Tibial nerve (tissue), 4 donors: Measurements from ENCODE around the gene GMPS. TPM values are rescaled to one million over a fixed set of nuclear protein-coding genes. Genes with fewer than 3 reads are reported as not detected.

Experiments used
- DNase-seq, 2 donors: peaks; one replicate each; pipeline ENCODE4 v3.0.0-alpha.2; 2019; ENCODE audit warnings: low spot score in 2 of 2
- H3K27ac ChIP-seq, 4 donors: fragments of 200-600 bp; sonication (generic) in 3 of 4; one replicate each; pipeline ENCODE4 v1.5.1; 2017 to 2019; ENCODE audit warnings: mild to moderate bottlenecking in 1 of 4
- H3K27me3 ChIP-seq, 2 donors: fragments of 200-600 bp; sonication (generic) in 1 of 2; one replicate each; pipeline versions ENCODE4 v1.5.1 to v1.6.0; 2017 to 2019
- H3K36me3 ChIP-seq, 3 donors: fragments of 200-600 bp; sonication (generic); one replicate each; pipeline ENCODE4 v1.5.1; 2018 to 2019
- H3K4me1 ChIP-seq, 4 donors: fragments of 200-600 bp; sonication (generic) in 3 of 4; one replicate each; pipeline ENCODE4 v1.5.1; 2017 to 2019
- H3K4me3 ChIP-seq, 4 donors: fragments of 200-600 bp; sonication (generic) in 3 of 4; one replicate each; pipeline ENCODE4 v1.5.1; 2017 to 2019; ENCODE audit warnings: mild to moderate bottlenecking in 1 of 4, moderate library complexity in 1 of 4
- H3K9me3 ChIP-seq, 4 donors: fragments of 200-600 bp; sonication (generic) in 3 of 4; one replicate each; pipeline ENCODE4 v1.5.1; 2017 to 2019
- CTCF ChIP-seq, 5 experiments: fragments of 200-600 bp in 3 of 5; fragments of 450-650 bp in 2 of 5; sonication (generic) in 3 of 5; IDR thresholded peaks; one replicate each; pipeline ENCODE4 v1.5.1; 2016 to 2019; ENCODE audit warnings: antibody characterized with exemption in 5 of 5, mild to moderate bottlenecking in 3 of 5, moderate library complexity in 2 of 5
- EP300 ChIP-seq, 2 donors: sonication (generic); formaldehyde crosslinking; IDR thresholded peaks; one replicate each; pipeline ENCODE4 v1.6.1; 2017; ENCODE audit warnings: antibody characterized with exemption in 2 of 2, mild to moderate bottlenecking in 1 of 2
- POLR2A ChIP-seq, 2 donors: fragments of 450-650 bp; IDR thresholded peaks; one replicate each; pipeline ENCODE4 v1.6.1; 2017; ENCODE audit warnings: antibody characterized with exemption in 2 of 2, mild to moderate bottlenecking in 2 of 2, moderate library complexity in 2 of 2
- WGBS, 2 donors: methylation state at CpG; one replicate each; pipeline ENCODE4 v1.1.5; 2018; 5-methylcytosine and 5-hydroxymethylcytosine counted together
- total RNA-seq, 4 donors: library from RNA; depleted of rRNA; stranded (reverse); fragments of >200 nt; gene quantifications; one replicate each; pipeline ENCODE4 v1.1.0, GENCODE V29; 2016

GMPS gene
- total RNA-seq, 4 donors from 2014 or later, result 21.8 to 42.2 (median 32.8) TPM

- no peak for TF ChIP-seq EP300 (IDR thresholded peaks at IDR 0.05)
- TF ChIP-seq CTCF (IDR thresholded peaks at IDR 0.05), result no peak
- no peak for TF ChIP-seq POLR2A (IDR thresholded peaks at IDR 0.05)
- 66 to 90% methylated on average over 2 of the region's 2 CpGs for WGBS, 2 donors
- H3K4me3 ChIP-seq, result no peak overlapping the region
- H3K4me1 ChIP-seq, result peaks cover 0 to 16% (median 0%) of the 10 kb centered on the region in 4 donors
- peaks cover 0 to 24% (median 0%) of the 10 kb centered on the region in 3 donors for H3K36me3 ChIP-seq
- no peak for DNase-seq
- H3K27ac ChIP-seq, result no peak overlapping the region
- H3K27me3 ChIP-seq, result no peaks in the 10 kb centered on the region
- no peaks in the 10 kb centered on the region for H3K9me3 ChIP-seq
These were observed 73.6 kb downstream of the GMPS start for GRCh38 chr3:155944081-155944480.

GRCh38 chr3:155946178-155946577 is 75.7 kb downstream of the GMPS start:
- Histone ChIP-seq H3K27ac (peak overlapping the region in 2 of 4 donors; percentile 9 to 64), H3K4me3 (no peak overlapping the region), H3K27me3 (no peaks in the 10 kb centered on the region), H3K9me3 (no peaks in the 10 kb centered on the region), H3K36me3 (peaks cover 0 to 16% (median 0%) of the 10 kb centered on the region in 3 donors), H3K4me1 (peaks cover 0 to 16% (median 0%) of the 10 kb centered on the region in 4 donors)
- DNase-seq, result peak in 1 of 2 donors; percentile 6
- 38 to 43% methylated on average over 2 of the region's 2 CpGs for WGBS, 2 donors
- TF ChIP-seq CTCF (IDR thresholded peaks at IDR 0.05) (no peak), EP300 (IDR thresholded peaks at IDR 0.05) (peak in 1 of 2 donors; percentile 20), POLR2A (IDR thresholded peaks at IDR 0.05) (no peak)

- no peak overlapping the region for H3K27ac ChIP-seq
- H3K4me3 ChIP-seq, result no peak overlapping the region
- 81 to 84% methylated on average over 4 of the region's 4 CpGs for WGBS, 2 donors
- no peaks in the 10 kb centered on the region for H3K36me3 ChIP-seq
- TF ChIP-seq EP300 (IDR thresholded peaks at IDR 0.05) (no peak), CTCF (IDR thresholded peaks at IDR 0.05) (no peak), POLR2A (IDR thresholded peaks at IDR 0.05) (no peak)
- peaks cover 0 to 6% (median 0%) of the 10 kb centered on the region in 4 donors for H3K9me3 ChIP-seq
- no peaks in the 10 kb centered on the region for H3K27me3 ChIP-seq
- DNase-seq, result no peak
- H3K4me1 ChIP-seq, result peaks cover 0 to 16% (median 0%) of the 10 kb centered on the region in 4 donors
These were observed 78.0 kb downstream of the GMPS start for GRCh38 chr3:155948476-155948875.

- no peak for TF ChIP-seq CTCF (IDR thresholded peaks at IDR 0.05)
- TF ChIP-seq EP300 (IDR thresholded peaks at IDR 0.05), result no peak
- TF ChIP-seq POLR2A (IDR thresholded peaks at IDR 0.05), result no peak
- Histone ChIP-seq H3K36me3 (no peaks in the 10 kb centered on the region), H3K4me3 (no peak overlapping the region), H3K27me3 (no peaks in the 10 kb centered on the region), H3K9me3 (peaks cover 0 to 6% (median 0%) of the 10 kb centered on the region in 4 donors), H3K4me1 (peaks cover 0 to 16% (median 0%) of the 10 kb centered on the region in 4 donors), H3K27ac (no peak overlapping the region)
- no peak for DNase-seq
- WGBS, 2 donors, result 62 to 67% methylated on average over 8 of the region's 8 CpGs
These were observed 79.2 kb downstream of the GMPS start for GRCh38 chr3:155949453-155950217.
